C4-2B (cell line): ENCODE measurements around the gene FNDC1.

Experiments
- CTCF ChIP-seq: fragments of 450-650 bp; conservative IDR thresholded peaks from 2 replicates; pipeline ENCODE4 v1.5.1; 2017; ENCODE audit warnings: mild to moderate bottlenecking
- ZFX ChIP-seq: fragments of 450-650 bp; IDR thresholded peaks from 2 replicates; pipeline ENCODE4 v1.6.1; 2017

- no peak for TF ChIP-seq CTCF
- no peak for TF ChIP-seq ZFX
Observed at GRCh38 chr6:159249128-159249527, 79.9 kb downstream of the FNDC1 start.
